ENCODE measurements around the gene HPS1.

HPS1 gene

DNA sequence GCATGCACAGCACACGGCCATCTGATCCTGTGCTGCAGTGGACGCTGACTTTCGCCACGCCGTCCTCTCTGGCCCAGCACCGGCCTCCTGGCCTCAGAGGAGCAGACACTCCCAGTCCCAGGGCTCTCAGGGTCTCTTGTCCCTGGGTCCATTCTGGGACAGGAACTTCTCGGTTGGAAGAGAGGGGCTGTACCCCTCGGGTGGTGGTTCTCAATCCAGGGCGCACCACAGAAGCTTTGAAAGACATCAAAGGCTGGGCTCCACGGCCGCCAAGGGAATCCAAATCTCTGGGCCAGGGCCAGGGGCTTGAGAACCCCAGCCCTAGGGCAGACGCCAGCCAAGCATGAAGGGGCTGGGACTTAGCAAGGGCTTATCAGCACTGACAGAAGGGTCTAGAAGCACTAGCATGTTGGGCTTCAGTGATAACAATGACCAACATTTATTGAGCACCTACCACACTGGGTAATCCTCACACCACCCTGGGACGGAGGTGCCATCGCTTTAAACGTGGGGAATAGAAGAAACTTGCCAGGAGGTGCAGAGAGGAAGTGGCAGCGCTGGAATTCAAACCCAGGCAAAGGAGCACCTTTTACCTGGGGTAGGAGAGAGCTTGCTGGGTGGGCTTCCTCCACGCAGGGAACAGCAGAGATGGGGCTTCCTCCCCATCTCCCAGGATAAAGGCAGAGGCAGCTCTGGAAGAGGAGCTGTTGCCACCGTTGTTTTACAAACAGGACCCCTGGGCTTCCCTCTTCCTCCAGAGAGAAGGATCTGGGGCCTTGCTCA lies 29.9 kb downstream of the HPS1 start:
- TF ChIP-seq NFIC (IDR thresholded peaks at IDR 0.05) (no peak), TCF12 (IDR thresholded peaks at IDR 0.05; ENCODE audit: low read depth) (no peak), YY1 (IDR thresholded peaks at IDR 0.05; ENCODE audit: low read depth) (no peak), TEAD4 (IDR thresholded peaks at IDR 0.05) (no peak), RAD21 (IDR thresholded peaks at IDR 0.05; ENCODE audit: low read depth) (no peak), CREB1 (IDR thresholded peaks at IDR 0.05; ENCODE audit: low read depth) (no peak)

DNA sequence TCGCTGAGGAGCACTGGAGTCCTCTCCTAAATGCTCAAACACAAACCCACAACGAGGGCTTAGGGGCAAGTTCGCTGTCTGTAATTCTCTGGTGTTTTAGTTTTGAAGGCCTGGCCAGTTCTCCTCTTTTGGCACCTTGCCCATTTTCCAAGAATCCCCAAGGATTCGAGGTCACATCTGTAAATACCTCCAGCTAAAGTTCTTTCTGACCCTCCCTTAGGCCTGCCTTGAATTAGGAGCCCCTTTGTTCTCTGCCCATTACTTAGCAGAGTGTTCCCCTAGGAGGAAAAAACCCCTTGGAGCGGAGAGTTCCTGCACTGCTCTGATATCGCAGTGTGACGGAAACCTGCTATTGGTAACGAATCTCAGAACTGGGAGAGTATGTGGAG lies 31.0 kb downstream of the HPS1 start:
- no peak for TF ChIP-seq CREB1 (IDR thresholded peaks at IDR 0.05; ENCODE audit: low read depth)
- peak; percentile 81 for TF ChIP-seq NFIC (IDR thresholded peaks at IDR 0.05)

DNA sequence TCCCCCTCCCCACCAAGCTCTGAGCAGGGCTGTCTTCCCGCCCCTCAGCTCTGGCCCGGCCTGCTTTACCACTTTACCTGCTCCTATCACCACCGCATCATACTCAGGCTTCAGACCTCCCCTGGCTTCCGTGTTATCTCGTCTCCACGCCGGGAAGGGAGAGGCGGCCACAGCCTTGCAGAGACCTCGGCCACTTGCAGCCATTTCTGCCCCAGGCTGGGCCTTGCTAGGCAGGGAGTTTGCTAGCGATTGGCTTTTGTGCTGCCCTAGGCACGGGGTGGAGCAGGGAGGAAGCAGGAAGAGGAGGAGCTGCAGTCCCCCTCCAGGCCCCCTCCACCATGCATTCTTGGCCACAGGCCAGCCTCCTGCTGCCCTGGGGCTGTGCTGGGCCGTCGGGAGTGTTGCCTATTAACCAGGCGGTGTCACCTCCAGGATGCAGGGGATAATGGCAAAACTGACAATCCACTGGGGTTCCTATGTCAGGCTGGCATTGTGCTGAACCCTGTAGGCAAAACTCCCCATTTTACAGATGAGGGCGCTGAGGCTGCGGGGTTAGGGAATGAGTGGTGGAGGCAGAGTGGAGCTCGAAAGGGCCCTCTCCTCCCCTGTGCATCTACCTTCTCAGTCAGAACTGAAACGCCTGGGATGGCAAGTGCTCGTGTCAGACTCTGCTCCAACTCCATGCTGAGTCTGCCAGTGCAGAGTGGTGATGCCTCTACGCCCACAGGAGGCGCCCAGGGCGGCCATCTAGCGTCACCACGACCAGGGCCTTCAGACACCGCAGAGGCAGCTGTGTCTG lies 31.6 kb downstream of the HPS1 start, which contains the start of gene PYROXD2:
TSS of gene PYROXD2 (minus strand) at position 251 of the 799 bp plus-strand sequence. CDS start at position 204, 47 bp downstream.
- TF ChIP-seq, protein P1, sequence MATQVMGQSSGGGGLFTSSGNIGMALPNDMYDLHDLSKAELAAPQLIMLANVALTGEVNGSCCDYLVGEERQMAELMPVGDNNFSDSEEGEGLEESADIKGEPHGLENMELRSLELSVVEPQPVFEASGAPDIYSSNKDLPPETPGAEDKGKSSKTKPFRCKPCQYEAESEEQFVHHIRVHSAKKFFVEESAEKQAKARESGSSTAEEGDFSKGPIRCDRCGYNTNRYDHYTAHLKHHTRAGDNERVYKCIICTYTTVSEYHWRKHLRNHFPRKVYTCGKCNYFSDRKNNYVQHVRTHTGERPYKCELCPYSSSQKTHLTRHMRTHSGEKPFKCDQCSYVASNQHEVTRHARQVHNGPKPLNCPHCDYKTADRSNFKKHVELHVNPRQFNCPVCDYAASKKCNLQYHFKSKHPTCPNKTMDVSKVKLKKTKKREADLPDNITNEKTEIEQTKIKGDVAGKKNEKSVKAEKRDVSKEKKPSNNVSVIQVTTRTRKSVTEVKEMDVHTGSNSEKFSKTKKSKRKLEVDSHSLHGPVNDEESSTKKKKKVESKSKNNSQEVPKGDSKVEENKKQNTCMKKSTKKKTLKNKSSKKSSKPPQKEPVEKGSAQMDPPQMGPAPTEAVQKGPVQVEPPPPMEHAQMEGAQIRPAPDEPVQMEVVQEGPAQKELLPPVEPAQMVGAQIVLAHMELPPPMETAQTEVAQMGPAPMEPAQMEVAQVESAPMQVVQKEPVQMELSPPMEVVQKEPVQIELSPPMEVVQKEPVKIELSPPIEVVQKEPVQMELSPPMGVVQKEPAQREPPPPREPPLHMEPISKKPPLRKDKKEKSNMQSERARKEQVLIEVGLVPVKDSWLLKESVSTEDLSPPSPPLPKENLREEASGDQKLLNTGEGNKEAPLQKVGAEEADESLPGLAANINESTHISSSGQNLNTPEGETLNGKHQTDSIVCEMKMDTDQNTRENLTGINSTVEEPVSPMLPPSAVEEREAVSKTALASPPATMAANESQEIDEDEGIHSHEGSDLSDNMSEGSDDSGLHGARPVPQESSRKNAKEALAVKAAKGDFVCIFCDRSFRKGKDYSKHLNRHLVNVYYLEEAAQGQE (IDR thresholded peaks at IDR 0.05; ENCODE audit: low read depth), result no peak
- TF ChIP-seq CREB1 (IDR thresholded peaks at IDR 0.05; ENCODE audit: low read depth), result no peak
- TF ChIP-seq TAF1 (IDR thresholded peaks at IDR 0.05; ENCODE audit: low read depth), result peak; percentile 89
- TF ChIP-seq, protein P2, sequence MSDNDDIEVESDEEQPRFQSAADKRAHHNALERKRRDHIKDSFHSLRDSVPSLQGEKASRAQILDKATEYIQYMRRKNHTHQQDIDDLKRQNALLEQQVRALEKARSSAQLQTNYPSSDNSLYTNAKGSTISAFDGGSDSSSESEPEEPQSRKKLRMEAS (IDR thresholded peaks at IDR 0.05), result peak; percentile 85
- TF ChIP-seq YY1 (IDR thresholded peaks at IDR 0.05; ENCODE audit: low read depth), result peak; percentile 93
- TF ChIP-seq CEBPB (IDR thresholded peaks at IDR 0.05), result no peak
- TF ChIP-seq TEAD4 (IDR thresholded peaks at IDR 0.05), result peak; percentile 89
- TF ChIP-seq TCF12 (IDR thresholded peaks at IDR 0.05; ENCODE audit: low read depth), result no peak; the same call in 1 of the 2 replicates
- peak; percentile 100 for TF ChIP-seq NFIC (IDR thresholded peaks at IDR 0.05)
- TF ChIP-seq ZBTB7A (IDR thresholded peaks at IDR 0.05; ENCODE audit: low read depth), result no peak
- no peak for TF ChIP-seq FOXM1 (IDR thresholded peaks at IDR 0.05; ENCODE audit: borderline replicate concordance, low read depth)
- TF ChIP-seq, protein P3, sequence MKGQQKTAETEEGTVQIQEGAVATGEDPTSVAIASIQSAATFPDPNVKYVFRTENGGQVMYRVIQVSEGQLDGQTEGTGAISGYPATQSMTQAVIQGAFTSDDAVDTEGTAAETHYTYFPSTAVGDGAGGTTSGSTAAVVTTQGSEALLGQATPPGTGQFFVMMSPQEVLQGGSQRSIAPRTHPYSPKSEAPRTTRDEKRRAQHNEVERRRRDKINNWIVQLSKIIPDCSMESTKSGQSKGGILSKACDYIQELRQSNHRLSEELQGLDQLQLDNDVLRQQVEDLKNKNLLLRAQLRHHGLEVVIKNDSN (IDR thresholded peaks at IDR 0.05), result peak; percentile 59; the same call in 1 of the 2 replicates
- TF ChIP-seq EGR1 (IDR thresholded peaks at IDR 0.05), result no peak
- TF ChIP-seq RAD21 (IDR thresholded peaks at IDR 0.05; ENCODE audit: low read depth), result no peak
- no peak; the same call in 1 of the 2 replicates for TF ChIP-seq EP300 (IDR thresholded peaks at IDR 0.05; ENCODE audit: borderline replicate concordance)

DNA sequence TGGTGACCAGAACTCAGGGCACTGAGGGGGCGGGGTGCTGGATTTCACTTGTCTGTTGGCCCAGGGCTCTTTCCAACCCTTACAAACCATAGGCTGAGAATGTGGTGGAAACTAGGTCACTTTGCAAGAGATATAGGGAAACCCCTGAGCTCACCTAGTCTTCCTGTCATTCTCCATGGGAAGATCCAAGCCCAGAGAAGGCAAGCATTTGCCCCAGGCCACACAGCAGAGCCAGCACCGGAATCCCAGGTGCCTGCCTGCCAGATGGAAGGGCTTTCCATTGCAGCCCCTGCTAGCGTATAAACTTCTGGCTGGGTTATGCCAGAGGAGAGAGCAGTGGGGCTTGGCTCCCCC lies 32.2 kb downstream of the HPS1 start:
- no peak for TF ChIP-seq ZBTB7A (IDR thresholded peaks at IDR 0.05; ENCODE audit: low read depth)
- TF ChIP-seq CREB1 (IDR thresholded peaks at IDR 0.05; ENCODE audit: low read depth), result no peak
- TF ChIP-seq YY1 (IDR thresholded peaks at IDR 0.05; ENCODE audit: low read depth), result no peak
- TF ChIP-seq, protein P3 (IDR thresholded peaks at IDR 0.05), result no peak
- TF ChIP-seq CEBPB (IDR thresholded peaks at IDR 0.05), result no peak

DNA sequence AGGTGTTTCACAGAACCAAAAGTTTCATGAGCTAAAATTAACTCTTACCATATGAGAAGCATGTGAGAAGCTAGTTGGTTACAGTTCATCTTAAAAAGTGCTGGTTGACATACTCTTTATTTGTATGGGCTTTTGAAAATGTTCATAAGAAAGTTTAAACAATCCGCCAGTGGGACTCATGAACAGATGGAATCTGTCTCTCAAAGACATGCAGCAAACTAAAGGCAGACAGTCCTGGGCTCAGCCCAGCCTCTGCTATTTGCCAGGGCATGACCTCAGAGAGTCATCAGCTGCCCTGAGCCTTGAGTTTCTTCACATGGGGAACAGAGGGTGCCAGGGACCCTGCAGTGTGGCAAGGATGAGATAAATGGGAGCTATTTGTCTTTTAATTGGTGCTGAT lies 35.0 kb downstream of the HPS1 start:
- no peak for TF ChIP-seq YY1 (IDR thresholded peaks at IDR 0.05; ENCODE audit: low read depth)
- no peak for TF ChIP-seq ZBTB7A (IDR thresholded peaks at IDR 0.05; ENCODE audit: low read depth)
- TF ChIP-seq, protein P1 (IDR thresholded peaks at IDR 0.05; ENCODE audit: low read depth), result no peak
- TF ChIP-seq, protein P2 (IDR thresholded peaks at IDR 0.05), result no peak
- TF ChIP-seq TEAD4 (IDR thresholded peaks at IDR 0.05), result no peak
- TF ChIP-seq EGR1 (IDR thresholded peaks at IDR 0.05), result no peak
- TF ChIP-seq TCF12 (IDR thresholded peaks at IDR 0.05; ENCODE audit: low read depth), result no peak
- no peak for TF ChIP-seq TAF1 (IDR thresholded peaks at IDR 0.05; ENCODE audit: low read depth)
- TF ChIP-seq NFIC (IDR thresholded peaks at IDR 0.05), result no peak
- no peak for TF ChIP-seq CEBPB (IDR thresholded peaks at IDR 0.05)
- TF ChIP-seq FOXM1 (IDR thresholded peaks at IDR 0.05; ENCODE audit: borderline replicate concordance, low read depth), result no peak
- TF ChIP-seq RAD21 (IDR thresholded peaks at IDR 0.05; ENCODE audit: low read depth), result no peak
- TF ChIP-seq, protein P3 (IDR thresholded peaks at IDR 0.05), result no peak
- TF ChIP-seq CREB1 (IDR thresholded peaks at IDR 0.05; ENCODE audit: low read depth), result no peak
- no peak for TF ChIP-seq EP300 (IDR thresholded peaks at IDR 0.05; ENCODE audit: borderline replicate concordance)
